GM08714 (cell line): ENCODE data around the gene TNNT3.

Experiments
- H3K4me3 ChIP-seq: fragments of 200-500 bp; sonication (Bioruptor generic); 2 replicates; pipeline ENCODE4 v1.5.1; 2014; ENCODE audit warnings: mild to moderate bottlenecking, low read length, inconsistent platforms
- ZNF274 ChIP-seq: IDR thresholded peaks from 2 replicates; pipeline ENCODE4 v1.6.1; 2012; ENCODE audit warnings: mild to moderate bottlenecking, low read depth, low read length

TNNT3 gene

GRCh38 chr11:1888347-1888753 lies 31.2 kb upstream of the TNNT3 start:
- no peak for TF ChIP-seq ZNF274
- H3K4me3 ChIP-seq, result no peak overlapping the region

GRCh38 chr11:1888811-1889210 lies 30.7 kb upstream of the TNNT3 start:
- TF ChIP-seq ZNF274, result no peak
- H3K4me3 ChIP-seq, result no peak overlapping the region

- no peak for TF ChIP-seq ZNF274
- no peak overlapping the region for H3K4me3 ChIP-seq
Measured at GRCh38 chr11:1889224-1889930, 30.1 kb upstream of the TNNT3 start.

- H3K4me3 ChIP-seq, result no peak overlapping the region
Measured at GRCh38 chr11:1889941-1890855, 29.3 kb upstream of the TNNT3 start.

GRCh38 chr11:1890856-1891830 lies 28.4 kb upstream of the TNNT3 start:
- TF ChIP-seq ZNF274, result no peak

More at GRCh38 chr11:1889941-1890855, 29.3 kb upstream of the TNNT3 start:
- TF ChIP-seq ZNF274, result no peak

GRCh38 chr11:1891831-1892115 lies 27.7 kb upstream of the TNNT3 start, which contains the start of gene PRR33:
TSS of gene PRR33 (minus strand) at chr11:1891895. CDS start at chr11:1890584, 1,311 bp downstream.
- H3K4me3 ChIP-seq, result no peak within 1 kb of the TSS
- TF ChIP-seq ZNF274, result no peak

More at GRCh38 chr11:1890856-1891830, 28.4 kb upstream of the TNNT3 start:
- no peak overlapping the region for H3K4me3 ChIP-seq

GRCh38 chr11:1892116-1892515 lies 27.4 kb upstream of the TNNT3 start:
- H3K4me3 ChIP-seq, result no peak overlapping the region

GRCh38 chr11:1892558-1892957 lies 26.9 kb upstream of the TNNT3 start:
- no peak for TF ChIP-seq ZNF274
- H3K4me3 ChIP-seq, result no peak overlapping the region

More at GRCh38 chr11:1892116-1892515, 27.4 kb upstream of the TNNT3 start:
- no peak for TF ChIP-seq ZNF274

- TF ChIP-seq ZNF274, result no peak
- no peak overlapping the region for H3K4me3 ChIP-seq
Measured at GRCh38 chr11:1893581-1894359, 25.7 kb upstream of the TNNT3 start.

- TF ChIP-seq ZNF274, result no peak
- H3K4me3 ChIP-seq, result no peak overlapping the region
Measured at GRCh38 chr11:1894759-1895158, 24.7 kb upstream of the TNNT3 start.

GRCh38 chr11:1896468-1896867 lies 23.0 kb upstream of the TNNT3 start:
- no peak overlapping the region; the same call in 1 of the 2 replicates for H3K4me3 ChIP-seq
- no peak for TF ChIP-seq ZNF274

GRCh38 chr11:1896923-1897322 lies 22.6 kb upstream of the TNNT3 start:
- TF ChIP-seq ZNF274, result no peak
- H3K4me3 ChIP-seq, result peak overlapping the region; percentile 29; the same call in 1 of the 2 replicates

- no peak for TF ChIP-seq ZNF274
- no peak overlapping the region for H3K4me3 ChIP-seq
Measured at GRCh38 chr11:1899090-1899489, 20.4 kb upstream of the TNNT3 start.
